ENCODE measurements around the gene CLK3.
"Not testable (repeated sequence)": the region's sequence is repeated elsewhere in the genome, so short reads cannot be mapped to it uniquely, and the experiment has no call there.

GRCh38 chr15:74629696-74630095 is 14.1 kb downstream of the CLK3 start:
- TF ChIP-seq CTCF (IDR thresholded peaks at IDR 0.05; ENCODE audit: insufficient read depth, low read length); POLR2AphosphoS5 (IDR thresholded peaks at IDR 0.05; ENCODE audit: low read depth): not testable (repeated sequence)

All from HL-60 (cell line).